Sigmoid colon (tissue), 7 donors: ENCODE measurements around the gene SH3GLB2. TPM values are rescaled to one million over a fixed set of nuclear protein-coding genes. Genes with fewer than 3 reads are reported as not detected.
"Not testable (repeated sequence)": the region's sequence is repeated elsewhere in the genome, so short reads cannot be mapped to it uniquely, and the experiment has no call there.

Source experiments
- DNase-seq: peaks from one replicate; pipeline ENCODE4 v3.0.0-alpha.2; 2019
- H3K27ac ChIP-seq, 4 donors: fragments of 200-600 bp; sonication (generic); one replicate each; pipeline ENCODE4 v1.5.1; 2016 to 2019; ENCODE audit warnings: mild to moderate bottlenecking in 1 of 4
- H3K27me3 ChIP-seq, 3 donors: fragments of 200-600 bp; sonication (generic); one replicate each; pipeline ENCODE4 v1.5.1; 2019; ENCODE audit warnings: mild to moderate bottlenecking in 1 of 3
- H3K36me3 ChIP-seq, 4 donors: fragments of 200-600 bp; sonication (generic); one replicate each; pipeline ENCODE4 v1.5.1; 2016 to 2019
- H3K4me1 ChIP-seq, 4 donors: fragments of 200-600 bp; sonication (generic); one replicate each; pipeline ENCODE4 v1.5.1; 2017 to 2019
- H3K4me3 ChIP-seq, 4 donors: fragments of 200-600 bp; sonication (generic); one replicate each; pipeline ENCODE4 v1.5.1; 2017 to 2019; ENCODE audit warnings: mild to moderate bottlenecking in 2 of 4, moderate library complexity in 1 of 4
- H3K9me3 ChIP-seq, 4 donors: fragments of 200-600 bp in 3 of 4; sonication (generic) in 3 of 4; one replicate each; pipeline versions ENCODE4 v1.5.1 to v1.6.1; 2013 to 2019
- EP300 ChIP-seq, 4 donors: sonication (generic); formaldehyde crosslinking; IDR thresholded peaks; one replicate each; pipeline ENCODE4 v1.6.1; 2017; ENCODE audit warnings: antibody characterized with exemption in 4 of 4
- POLR2A ChIP-seq, 2 donors: fragments of 450-650 bp; IDR thresholded peaks; one replicate each; pipeline ENCODE4 v1.6.1; 2016; ENCODE audit warnings: antibody characterized with exemption in 2 of 2, mild to moderate bottlenecking in 2 of 2, moderate library complexity in 2 of 2
- POLR2AphosphoS5 ChIP-seq, 4 donors: sonication (generic); formaldehyde crosslinking; IDR thresholded peaks; one replicate each; pipeline ENCODE4 v1.6.1; 2017; ENCODE audit warnings: antibody characterized with exemption in 4 of 4
- WGBS, 2 donors: extraction: QIAGEN DNeasy Blood & Tissue Kit; methylation state at CpG; one replicate each; pipeline ENCODE4 v1.1.7; 2013; 5-methylcytosine and 5-hydroxymethylcytosine counted together
- intact Hi-C: fragments of 100-400 bp; cut with DNase I; formaldehyde crosslinking; loops from one replicate; pipeline ENCODE4 v1.15.1; 2023
- polyA plus RNA-seq, 3 donors: library from polyadenylated mRNA; stranded (reverse); fragments of 200-250 nt; gene quantifications; one replicate each; pipeline ENCODE4 v1.2.3, GENCODE V29; 2013
- total RNA-seq, 4 donors: library from RNA; depleted of rRNA; stranded (reverse); fragments of >200 nt; gene quantifications; one replicate each; pipeline ENCODE4 v1.1.0, GENCODE V29; 2016
- TF ChIP-seq, protein P1 (sequence below), 4 experiments: fragments of 450-650 bp in 3 of 4; fragments of 200-600 bp in 1 of 4; IDR thresholded peaks; one replicate each; pipeline ENCODE4 v1.5.1; 2016 to 2019; ENCODE audit warnings: antibody characterized with exemption in 4 of 4, mild to moderate bottlenecking in 3 of 4, moderate library complexity in 2 of 4
- donor health status: healthy with polysubstance abuse.
- donor health status: Bipolar disorder and iron deficiency.
- donor health status: healthy.

SH3GLB2 gene
- total and polyA plus RNA-seq, 7 donors: 49.7 to 143 (median 68.8) TPM

GRCh38 chr9:128979111-128979510 lies 49.0 kb downstream of the SH3GLB2 start:
- intact Hi-C loops: no loop called here
- Histone ChIP-seq H3K36me3 (peaks cover 21 to 98% (median 54%) of the 10 kb centered on the region in 4 donors), H3K4me1 (no peaks in the 10 kb centered on the region), H3K27me3 (no peaks in the 10 kb centered on the region), H3K27ac (no peak overlapping the region), H3K9me3 (no peaks in the 10 kb centered on the region), H3K4me3 (no peak overlapping the region)
- WGBS, 2 donors: 85 to 95% methylated on average over 3 of the region's 3 CpGs
- TF ChIP-seq POLR2A (IDR thresholded peaks at IDR 0.05): no peak
- TF ChIP-seq POLR2AphosphoS5 (IDR thresholded peaks at IDR 0.05): no peak
- TF ChIP-seq EP300 (IDR thresholded peaks at IDR 0.05): no peak
- no peak for DNase-seq

GRCh38 chr9:128972956-128973355 lies 55.2 kb downstream of the SH3GLB2 start:
- Histone ChIP-seq H3K4me1 (no peaks in the 10 kb centered on the region), H3K36me3 (peaks cover 0 to 96% (median 40%) of the 10 kb centered on the region in 4 donors), H3K27ac (no peak overlapping the region), H3K9me3 (no peaks in the 10 kb centered on the region), H3K27me3 (no peaks in the 10 kb centered on the region), H3K4me3 (no peak overlapping the region)
- DNase-seq: no peak
- WGBS, 2 donors: 88 to 93% methylated on average over 4 of the region's 4 CpGs
- intact Hi-C loops: no loop called here
- TF ChIP-seq EP300 (IDR thresholded peaks at IDR 0.05) (no peak), POLR2A (IDR thresholded peaks at IDR 0.05) (no peak), POLR2AphosphoS5 (IDR thresholded peaks at IDR 0.05) (no peak)
- TF ChIP-seq, protein P1, sequence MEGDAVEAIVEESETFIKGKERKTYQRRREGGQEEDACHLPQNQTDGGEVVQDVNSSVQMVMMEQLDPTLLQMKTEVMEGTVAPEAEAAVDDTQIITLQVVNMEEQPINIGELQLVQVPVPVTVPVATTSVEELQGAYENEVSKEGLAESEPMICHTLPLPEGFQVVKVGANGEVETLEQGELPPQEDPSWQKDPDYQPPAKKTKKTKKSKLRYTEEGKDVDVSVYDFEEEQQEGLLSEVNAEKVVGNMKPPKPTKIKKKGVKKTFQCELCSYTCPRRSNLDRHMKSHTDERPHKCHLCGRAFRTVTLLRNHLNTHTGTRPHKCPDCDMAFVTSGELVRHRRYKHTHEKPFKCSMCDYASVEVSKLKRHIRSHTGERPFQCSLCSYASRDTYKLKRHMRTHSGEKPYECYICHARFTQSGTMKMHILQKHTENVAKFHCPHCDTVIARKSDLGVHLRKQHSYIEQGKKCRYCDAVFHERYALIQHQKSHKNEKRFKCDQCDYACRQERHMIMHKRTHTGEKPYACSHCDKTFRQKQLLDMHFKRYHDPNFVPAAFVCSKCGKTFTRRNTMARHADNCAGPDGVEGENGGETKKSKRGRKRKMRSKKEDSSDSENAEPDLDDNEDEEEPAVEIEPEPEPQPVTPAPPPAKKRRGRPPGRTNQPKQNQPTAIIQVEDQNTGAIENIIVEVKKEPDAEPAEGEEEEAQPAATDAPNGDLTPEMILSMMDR (IDR thresholded peaks at IDR 0.05): no peak

- no peak for DNase-seq
- 94 to 96% methylated on average over 5 of the region's 5 CpGs for WGBS, 2 donors
Observed at GRCh38 chr9:128969491-128969890, 58.6 kb downstream of the SH3GLB2 start.

DNA sequence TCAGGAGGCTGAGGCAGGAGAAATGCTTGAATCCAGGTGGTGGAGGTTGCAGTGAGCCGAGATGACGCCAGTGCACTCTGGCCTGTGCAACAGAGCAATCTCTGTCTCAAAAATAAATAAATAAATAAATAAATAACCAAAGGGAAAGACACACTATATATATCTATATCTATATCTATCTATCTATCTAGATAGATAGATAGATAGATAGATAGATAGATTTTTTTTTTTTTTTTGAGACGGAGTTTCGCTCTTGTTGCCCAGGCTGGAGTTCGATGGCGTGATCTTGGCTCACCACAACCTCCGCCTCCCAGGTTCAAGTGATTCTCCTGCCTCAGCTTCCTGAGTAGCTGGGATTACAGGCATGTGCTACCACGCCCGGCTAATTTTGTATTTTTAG lies 66.7 kb downstream of the SH3GLB2 start:
- H3K4me1 ChIP-seq, H3K27me3 ChIP-seq, H3K4me3 ChIP-seq, intact Hi-C loops, H3K27ac ChIP-seq, DNase-seq, H3K9me3 ChIP-seq: not testable (repeated sequence)
- WGBS, 2 donors: 94 to 97% methylated on average over 9 of the region's 9 CpGs
- peaks cover 6 to 84% (median 35%) of the 10 kb centered on the region in 4 donors for H3K36me3 ChIP-seq

More at GRCh38 chr9:128969491-128969890, 58.6 kb downstream of the SH3GLB2 start:
- Histone ChIP-seq H3K27me3 (no peaks in the 10 kb centered on the region), H3K4me1 (no peaks in the 10 kb centered on the region), H3K4me3 (no peak overlapping the region), H3K9me3 (no peaks in the 10 kb centered on the region), H3K36me3 (peaks cover 0 to 74% (median 32%) of the 10 kb centered on the region in 4 donors), H3K27ac (no peak overlapping the region)
- TF ChIP-seq EP300 (IDR thresholded peaks at IDR 0.05) (no peak), POLR2AphosphoS5 (IDR thresholded peaks at IDR 0.05) (no peak), POLR2A (IDR thresholded peaks at IDR 0.05) (no peak)
- TF ChIP-seq, protein P1 (IDR thresholded peaks at IDR 0.05): no peak
- intact Hi-C loops: no loop called here

Other genes with a start within 250 kb of the SH3GLB2 start
- 10 to 100 TPM; 13.0 to 25.8 (median 17.8) TPM for gene TBC1D13, start 241.1 kb downstream of the SH3GLB2 start, total RNA-seq
- gene TBC1D13, start 241.1 kb downstream of the SH3GLB2 start, polyA plus RNA-seq: 10 to 100 TPM in 2 of 3 donors, 1 to 10 TPM in 1; 9.0 to 18.0 (median 10.4) TPM
- 10 to 100 TPM in 2 of 4 donors, 1 to 10 TPM in 2; 5.9 to 15.7 (median 9.0) TPM for gene ENDOG, start 209.8 kb downstream of the SH3GLB2 start, total RNA-seq
- 10 to 100 TPM; 30.6 to 49.0 (median 37.9) TPM for gene ENDOG, start 209.8 kb downstream of the SH3GLB2 start, polyA plus RNA-seq
- 10 to 100 TPM; 12.1 to 31.6 (median 25.9) TPM for gene SPOUT1, start 198.5 kb downstream of the SH3GLB2 start, total RNA-seq
- gene SPOUT1, start 198.5 kb downstream of the SH3GLB2 start, polyA plus RNA-seq: 10 to 100 TPM in 1 of 3 donors, 1 to 10 TPM in 2; 4.8 to 28.1 (median 5.8) TPM
- 1 to 10 TPM; 3.9 to 8.0 (median 5.2) TPM for gene KYAT1, start 146.4 kb downstream of the SH3GLB2 start, total RNA-seq
- 1 to 10 TPM in 1 of 3 donors, under 1 TPM in 2; 0.60 to 4.5 (median 0.92) TPM for gene KYAT1, start 146.4 kb downstream of the SH3GLB2 start, polyA plus RNA-seq
- 10 to 100 TPM; 26.0 to 59.5 (median 37.4) TPM for gene LRRC8A, start 146.2 kb downstream of the SH3GLB2 start, total RNA-seq
- 10 to 100 TPM in 1 of 3 donors, 1 to 10 TPM in 2; 4.8 to 25.2 (median 8.8) TPM for gene LRRC8A, start 146.2 kb downstream of the SH3GLB2 start, polyA plus RNA-seq
- 10 to 100 TPM; 15.5 to 30.5 (median 20.1) TPM for gene PHYHD1, start 107.3 kb downstream of the SH3GLB2 start, total RNA-seq
- 10 to 100 TPM in 1 of 3 donors, 1 to 10 TPM in 2; 1.6 to 13.2 (median 8.1) TPM for gene PHYHD1, start 107.3 kb downstream of the SH3GLB2 start, polyA plus RNA-seq
- 10 to 100 TPM in 1 of 4 donors, 1 to 10 TPM in 3; 6.2 to 11.4 (median 9.3) TPM for gene DOLK, start 80.7 kb downstream of the SH3GLB2 start, total RNA-seq
- 10 to 100 TPM in 1 of 3 donors, 1 to 10 TPM in 2; 2.4 to 11.1 (median 3.5) TPM for gene DOLK, start 80.7 kb downstream of the SH3GLB2 start, polyA plus RNA-seq
- gene NUP188, start 80.6 kb downstream of the SH3GLB2 start, total RNA-seq: 10 to 100 TPM; 16.6 to 28.8 (median 24.6) TPM
- gene NUP188, start 80.6 kb downstream of the SH3GLB2 start, polyA plus RNA-seq: 10 to 100 TPM in 1 of 3 donors, 1 to 10 TPM in 2; 3.7 to 21.3 (median 5.4) TPM
- 10 to 100 TPM; 18.1 to 30.5 (median 25.1) TPM for gene MIGA2, start 8.3 kb upstream of the SH3GLB2 start, total RNA-seq
- gene MIGA2, start 8.3 kb upstream of the SH3GLB2 start, polyA plus RNA-seq: 10 to 100 TPM in 1 of 3 donors, 1 to 10 TPM in 2; 8.4 to 44.3 (median 9.9) TPM
- 1 to 10 TPM; 2.3 to 4.3 (median 3.4) TPM for gene DOLPP1, start 52.8 kb upstream of the SH3GLB2 start, total RNA-seq
- 10 to 100 TPM in 1 of 3 donors, 1 to 10 TPM in 2; 9.0 to 39.4 (median 9.7) TPM for gene DOLPP1, start 52.8 kb upstream of the SH3GLB2 start, polyA plus RNA-seq
- gene CRAT, start 82.5 kb upstream of the SH3GLB2 start, total RNA-seq: 10 to 100 TPM; 49.6 to 58.8 (median 52.7) TPM
- 10 to 100 TPM; 49.8 to 66.8 (median 58.3) TPM for gene CRAT, start 82.5 kb upstream of the SH3GLB2 start, polyA plus RNA-seq
- gene PTPA, start 83.1 kb upstream of the SH3GLB2 start, total RNA-seq: 10 to 100 TPM; 50.2 to 79.5 (median 77.4) TPM
- 100 to 1,000 TPM in 1 of 3 donors, 10 to 100 TPM in 2; 67.3 to 141 (median 88.3) TPM for gene PTPA, start 83.1 kb upstream of the SH3GLB2 start, polyA plus RNA-seq
- 10 to 100 TPM in 2 of 4 donors, 1 to 10 TPM in 2; 4.4 to 17.4 (median 10.2) TPM for gene IER5L, start 149.9 kb upstream of the SH3GLB2 start, total RNA-seq
- gene IER5L, start 149.9 kb upstream of the SH3GLB2 start, polyA plus RNA-seq: 1 to 10 TPM; 2.3 to 6.7 (median 6.0) TPM